ENCODE results near the gene BRD3OS. TPM values are rescaled to one million over a fixed set of nuclear protein-coding genes. Genes with fewer than 3 reads are reported as not detected.

The BRD3OS gene
- total RNA-seq, 1 donor from 2014 or later, result 13.7 TPM

GRCh38 chr9:133997584-133997983 is 27.7 kb upstream of the BRD3OS start:
- Mint-ChIP-seq H3K4me3 (ENCODE audit: unreplicated experiment) (no peak overlapping the region), H3K27ac (ENCODE audit: unreplicated experiment) (no peak overlapping the region), H3K4me1 (ENCODE audit: low read depth) (peaks cover 21% of the 10 kb centered on the region), H3K9me3 (ENCODE audit: low read depth) (no peaks in the 10 kb centered on the region), H3K36me3 (ENCODE audit: low read depth) (no peaks in the 10 kb centered on the region), H3K27me3 (ENCODE audit: low read depth) (no peaks in the 10 kb centered on the region)
- TF ChIP-seq, protein P1, sequence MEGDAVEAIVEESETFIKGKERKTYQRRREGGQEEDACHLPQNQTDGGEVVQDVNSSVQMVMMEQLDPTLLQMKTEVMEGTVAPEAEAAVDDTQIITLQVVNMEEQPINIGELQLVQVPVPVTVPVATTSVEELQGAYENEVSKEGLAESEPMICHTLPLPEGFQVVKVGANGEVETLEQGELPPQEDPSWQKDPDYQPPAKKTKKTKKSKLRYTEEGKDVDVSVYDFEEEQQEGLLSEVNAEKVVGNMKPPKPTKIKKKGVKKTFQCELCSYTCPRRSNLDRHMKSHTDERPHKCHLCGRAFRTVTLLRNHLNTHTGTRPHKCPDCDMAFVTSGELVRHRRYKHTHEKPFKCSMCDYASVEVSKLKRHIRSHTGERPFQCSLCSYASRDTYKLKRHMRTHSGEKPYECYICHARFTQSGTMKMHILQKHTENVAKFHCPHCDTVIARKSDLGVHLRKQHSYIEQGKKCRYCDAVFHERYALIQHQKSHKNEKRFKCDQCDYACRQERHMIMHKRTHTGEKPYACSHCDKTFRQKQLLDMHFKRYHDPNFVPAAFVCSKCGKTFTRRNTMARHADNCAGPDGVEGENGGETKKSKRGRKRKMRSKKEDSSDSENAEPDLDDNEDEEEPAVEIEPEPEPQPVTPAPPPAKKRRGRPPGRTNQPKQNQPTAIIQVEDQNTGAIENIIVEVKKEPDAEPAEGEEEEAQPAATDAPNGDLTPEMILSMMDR (IDR thresholded peaks at IDR 0.05), result no peak
- no peak for DNase-seq (ENCODE audit: low spot score)

DNA sequence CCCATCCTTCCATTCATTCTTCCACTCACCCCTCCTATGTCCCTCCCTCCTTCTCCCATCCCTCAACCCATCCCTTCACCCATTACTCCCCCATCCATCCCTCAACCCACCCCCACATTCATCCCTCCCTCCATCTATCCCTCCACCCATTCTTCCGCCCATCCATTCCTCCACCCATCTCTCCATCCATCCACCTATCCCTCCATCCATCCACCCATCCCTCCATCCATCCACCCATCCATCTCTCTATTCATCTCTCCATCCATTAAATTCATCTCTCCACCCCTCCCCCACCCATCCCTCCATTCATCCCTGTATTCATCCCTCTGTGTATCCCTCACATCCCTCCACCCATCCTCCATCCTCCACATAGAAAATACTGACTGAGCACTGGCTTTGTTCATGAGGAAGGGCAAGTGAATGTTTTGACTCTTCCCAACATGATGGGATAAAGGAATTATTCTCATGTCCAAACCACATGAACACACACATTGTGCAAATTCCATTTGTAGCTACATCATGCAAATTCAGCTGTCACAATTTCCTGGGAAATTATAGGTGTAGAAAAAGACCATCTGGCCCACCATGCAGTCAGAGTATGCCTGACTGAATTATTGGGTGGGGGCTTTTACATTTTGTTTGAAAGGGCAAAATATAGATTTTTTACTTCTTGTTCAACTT is 26.2 kb upstream of the BRD3OS start:
- H3K4me3 Mint-ChIP-seq (ENCODE audit: unreplicated experiment), result no peak overlapping the region
- H3K36me3 Mint-ChIP-seq (ENCODE audit: low read depth), result no peaks in the 10 kb centered on the region
- no peaks in the 10 kb centered on the region for H3K27me3 Mint-ChIP-seq (ENCODE audit: low read depth)
- TF ChIP-seq, protein P1 (IDR thresholded peaks at IDR 0.05), result no peak
- H3K9me3 Mint-ChIP-seq (ENCODE audit: low read depth), result no peaks in the 10 kb centered on the region
- H3K4me1 Mint-ChIP-seq (ENCODE audit: low read depth), result peaks cover 14% of the 10 kb centered on the region
- no peak overlapping the region for H3K27ac Mint-ChIP-seq (ENCODE audit: unreplicated experiment)
- no peak for DNase-seq (ENCODE audit: low spot score)

- peak; percentile 52 for DNase-seq (ENCODE audit: low spot score)
- Mint-ChIP-seq H3K27me3 (ENCODE audit: low read depth) (no peaks in the 10 kb centered on the region), H3K36me3 (ENCODE audit: low read depth) (no peaks in the 10 kb centered on the region), H3K4me1 (ENCODE audit: low read depth) (peaks cover 11% of the 10 kb centered on the region), H3K4me3 (ENCODE audit: unreplicated experiment) (no peak overlapping the region), H3K9me3 (ENCODE audit: low read depth) (no peaks in the 10 kb centered on the region), H3K27ac (ENCODE audit: unreplicated experiment) (peak overlapping the region; percentile 17)
- TF ChIP-seq, protein P1 (IDR thresholded peaks at IDR 0.05), result no peak
These were observed 25.4 kb upstream of the BRD3OS start for GRCh38 chr9:133999851-134000265.

GRCh38 chr9:134002796-134003195 is 22.5 kb upstream of the BRD3OS start:
- TF ChIP-seq, protein P1 (IDR thresholded peaks at IDR 0.05), result no peak
- no peak overlapping the region for H3K27ac Mint-ChIP-seq (ENCODE audit: unreplicated experiment)
- no peak overlapping the region for H3K4me3 Mint-ChIP-seq (ENCODE audit: unreplicated experiment)
- H3K27me3 Mint-ChIP-seq (ENCODE audit: low read depth), result no peaks in the 10 kb centered on the region
- H3K4me1 Mint-ChIP-seq (ENCODE audit: low read depth), result peaks cover 13% of the 10 kb centered on the region
- peak; percentile 55 for DNase-seq (ENCODE audit: low spot score)
- no peaks in the 10 kb centered on the region for H3K9me3 Mint-ChIP-seq (ENCODE audit: low read depth)
- no peaks in the 10 kb centered on the region for H3K36me3 Mint-ChIP-seq (ENCODE audit: low read depth)

DNA sequence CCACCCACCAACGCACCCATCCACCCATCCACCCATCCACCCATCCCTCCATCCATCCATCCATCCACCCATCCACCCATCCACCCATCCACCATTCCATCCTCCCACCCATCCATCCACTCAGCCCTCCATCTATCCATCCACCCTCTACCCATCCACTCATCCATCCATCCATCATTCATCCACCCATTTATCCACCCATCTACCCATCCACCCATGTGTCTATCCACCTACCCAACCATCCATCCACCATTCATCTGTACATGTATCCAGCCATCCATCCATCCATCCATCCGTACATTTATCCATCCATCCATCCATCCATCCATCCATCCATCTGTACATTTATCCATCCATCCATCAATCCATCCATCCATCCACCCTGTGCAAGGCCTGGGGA is 22.0 kb upstream of the BRD3OS start:
- no peaks in the 10 kb centered on the region for H3K9me3 Mint-ChIP-seq (ENCODE audit: low read depth)
- DNase-seq (ENCODE audit: low spot score), result no peak
- no peak overlapping the region for H3K27ac Mint-ChIP-seq (ENCODE audit: unreplicated experiment)
- H3K4me3 Mint-ChIP-seq (ENCODE audit: unreplicated experiment), result no peak overlapping the region
- TF ChIP-seq, protein P1 (IDR thresholded peaks at IDR 0.05), result no peak
- H3K4me1 Mint-ChIP-seq (ENCODE audit: low read depth), result peaks cover 13% of the 10 kb centered on the region
- H3K27me3 Mint-ChIP-seq (ENCODE audit: low read depth), result no peaks in the 10 kb centered on the region
- H3K36me3 Mint-ChIP-seq (ENCODE audit: low read depth), result no peaks in the 10 kb centered on the region
